NCI-H82 (cell line): ENCODE results near the gene RNASE7.
A peak's percentile ranks its signal among the peaks of the same experiment; 100 is the strongest.

Source experiments
- DNase-seq: peaks from one replicate; lab custom pipeline; 2025; lab: John Stamatoyannopoulos, UW

Gene RNASE7

DNA sequence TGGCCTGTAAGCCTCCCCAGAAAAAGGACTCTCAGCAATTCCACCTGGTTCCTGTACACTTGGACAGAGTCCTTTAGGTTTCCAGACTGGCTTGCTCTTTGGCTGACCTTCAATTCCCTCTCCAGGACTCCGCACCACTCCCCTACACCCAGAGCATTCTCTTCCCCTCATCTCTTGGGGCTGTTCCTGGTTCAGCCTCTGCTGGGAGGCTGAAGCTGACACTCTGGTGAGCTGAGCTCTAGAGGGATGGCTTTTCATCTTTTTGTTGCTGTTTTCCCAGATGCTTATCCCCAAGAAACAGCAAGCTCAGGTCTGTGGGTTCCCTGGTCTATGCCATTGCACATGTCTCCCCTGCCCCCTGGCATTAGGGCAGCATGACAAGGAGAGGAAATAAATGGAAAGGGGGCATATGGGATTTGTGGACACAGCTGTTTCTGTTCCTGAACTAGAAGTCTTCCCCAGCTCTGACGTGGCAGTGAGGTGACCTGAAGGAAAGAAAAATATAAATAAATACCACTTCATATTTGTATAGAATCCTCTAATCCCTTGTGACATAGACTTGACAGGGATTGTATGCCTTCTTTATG lies 1.3 kb downstream of the RNASE7 start:
- no peak for DNase-seq

- DNase-seq, result peak; percentile 10
These were observed 1.9 kb downstream of the RNASE7 start for GRCh38 chr14:21043974-21044618.

DNA sequence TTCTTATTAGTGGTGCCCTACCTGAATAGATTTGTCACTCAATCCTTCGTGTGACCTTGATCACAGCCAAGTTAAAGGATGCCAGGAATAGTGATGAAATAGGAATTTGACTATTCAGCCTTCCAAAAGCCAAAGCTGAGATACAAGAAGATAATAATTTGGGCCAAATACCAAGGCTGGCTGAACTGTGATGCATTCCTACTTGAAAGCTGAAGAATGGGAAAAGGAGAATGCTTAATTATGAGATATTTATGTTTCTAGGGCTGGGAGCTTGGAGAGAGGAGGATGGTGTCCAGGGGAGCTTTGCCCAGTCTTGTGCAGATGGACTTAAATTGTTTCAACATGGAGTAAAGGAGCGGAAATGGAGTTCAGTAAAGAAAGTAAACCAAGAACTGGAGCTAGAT lies 5.2 kb downstream of the RNASE7 start:
- DNase-seq, result no peak

DNA sequence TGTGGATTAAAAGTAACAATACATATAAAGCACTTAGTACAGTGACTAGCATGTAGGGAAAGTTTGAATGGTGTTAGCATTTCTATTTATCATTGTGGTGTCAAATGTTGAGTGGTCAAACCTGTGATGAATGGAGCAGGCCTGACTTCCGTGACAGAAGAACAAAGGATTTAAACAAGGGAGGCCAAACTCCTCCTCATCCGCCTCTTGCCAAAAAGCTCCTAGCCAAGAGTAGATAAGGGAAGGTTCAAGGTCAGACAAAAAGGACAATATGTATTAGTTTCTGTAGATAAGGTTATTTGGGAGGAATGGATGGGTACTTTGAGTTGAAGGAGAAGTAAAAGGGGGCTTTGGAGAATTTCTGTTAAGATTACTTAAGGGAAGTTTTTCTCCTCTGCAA lies 6.5 kb downstream of the RNASE7 start:
- DNase-seq, result no peak

- no peak for DNase-seq
These were observed 7.1 kb downstream of the RNASE7 start for GRCh38 chr14:21049271-21049673.

DNA sequence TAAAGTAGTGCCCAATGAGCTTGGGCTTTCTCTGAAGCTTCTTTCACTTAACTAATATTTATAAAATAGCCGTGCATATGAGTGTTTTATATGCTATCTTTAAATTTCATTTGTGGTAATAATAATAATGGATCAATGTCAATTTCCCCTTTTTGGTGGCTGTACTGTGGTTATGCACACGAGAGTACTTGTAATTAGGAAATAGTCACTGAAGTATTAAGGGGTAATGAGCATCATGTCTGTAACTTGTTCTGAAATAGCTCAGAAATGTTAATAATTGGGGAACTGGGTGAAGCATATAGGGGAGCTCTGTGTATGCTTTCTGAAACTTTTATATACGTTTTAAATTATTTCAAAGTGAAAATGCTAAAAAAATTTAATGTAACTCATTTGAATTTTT lies 8.4 kb downstream of the RNASE7 start:
- no peak for DNase-seq

DNA sequence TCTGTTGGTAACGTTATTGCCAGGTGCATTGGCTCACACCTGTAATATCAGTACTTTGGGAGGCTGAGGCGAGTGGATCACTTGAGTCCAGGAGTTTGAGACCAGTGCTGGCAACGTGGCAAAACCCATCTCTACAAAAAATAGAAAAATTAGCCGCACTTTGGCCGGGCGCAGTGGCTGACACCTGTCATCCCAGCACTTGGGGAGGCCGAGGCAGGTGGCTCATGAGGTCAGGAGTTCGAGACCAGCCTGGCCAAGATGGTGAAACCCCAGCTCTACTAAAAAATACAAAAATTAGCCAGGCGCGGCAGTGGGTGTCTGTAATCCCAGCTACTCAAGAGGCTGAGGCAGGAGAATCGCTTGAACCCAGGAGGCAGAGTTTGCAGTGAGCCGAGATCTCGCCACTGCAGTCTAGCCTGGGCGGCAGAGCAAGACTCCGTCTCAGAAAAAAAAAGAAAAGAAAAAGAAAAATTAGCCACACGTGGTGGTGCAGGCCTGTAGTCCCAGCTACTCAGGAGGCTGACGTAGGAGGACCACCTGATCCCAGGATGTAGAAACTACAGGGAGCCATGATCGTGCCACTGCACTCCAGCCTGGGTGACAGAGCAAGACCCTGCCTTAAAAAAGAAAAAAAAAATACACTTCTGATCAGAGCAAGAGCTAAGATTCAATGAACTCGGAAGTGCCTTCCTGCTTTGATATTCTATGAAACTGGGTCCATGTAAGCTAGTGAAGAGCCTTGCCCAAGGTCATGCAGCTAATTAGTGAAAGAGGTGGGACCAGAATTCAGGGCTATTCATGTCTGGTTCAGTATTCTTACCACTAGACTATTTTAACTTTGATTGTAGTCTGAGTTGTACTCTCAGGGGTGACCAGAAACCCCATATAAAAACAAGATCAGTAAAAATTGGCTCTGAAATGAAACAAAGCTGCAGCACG lies 11.3 kb downstream of the RNASE7 start:
- no peak for DNase-seq

GRCh38 chr14:21054123-21054767 lies 12.1 kb downstream of the RNASE7 start:
- no peak for DNase-seq

DNA sequence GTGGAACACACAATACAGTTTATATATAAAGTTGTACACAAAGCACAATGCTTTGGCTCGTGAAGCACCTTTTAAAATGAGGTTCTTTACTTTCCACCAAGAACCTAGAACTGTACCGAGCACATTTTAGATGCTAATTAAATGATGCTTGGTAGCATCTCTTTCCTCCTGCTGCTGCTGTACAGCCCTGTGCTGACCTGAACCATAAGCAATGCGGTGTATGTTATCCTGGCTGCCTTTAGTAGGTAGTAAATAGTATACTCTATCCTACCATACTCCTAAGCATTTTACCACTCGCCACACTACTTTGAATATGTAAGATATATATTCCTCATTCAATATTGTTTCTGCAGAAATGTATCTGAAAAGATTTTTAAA lies 12.6 kb downstream of the RNASE7 start:
- no peak for DNase-seq

DNA sequence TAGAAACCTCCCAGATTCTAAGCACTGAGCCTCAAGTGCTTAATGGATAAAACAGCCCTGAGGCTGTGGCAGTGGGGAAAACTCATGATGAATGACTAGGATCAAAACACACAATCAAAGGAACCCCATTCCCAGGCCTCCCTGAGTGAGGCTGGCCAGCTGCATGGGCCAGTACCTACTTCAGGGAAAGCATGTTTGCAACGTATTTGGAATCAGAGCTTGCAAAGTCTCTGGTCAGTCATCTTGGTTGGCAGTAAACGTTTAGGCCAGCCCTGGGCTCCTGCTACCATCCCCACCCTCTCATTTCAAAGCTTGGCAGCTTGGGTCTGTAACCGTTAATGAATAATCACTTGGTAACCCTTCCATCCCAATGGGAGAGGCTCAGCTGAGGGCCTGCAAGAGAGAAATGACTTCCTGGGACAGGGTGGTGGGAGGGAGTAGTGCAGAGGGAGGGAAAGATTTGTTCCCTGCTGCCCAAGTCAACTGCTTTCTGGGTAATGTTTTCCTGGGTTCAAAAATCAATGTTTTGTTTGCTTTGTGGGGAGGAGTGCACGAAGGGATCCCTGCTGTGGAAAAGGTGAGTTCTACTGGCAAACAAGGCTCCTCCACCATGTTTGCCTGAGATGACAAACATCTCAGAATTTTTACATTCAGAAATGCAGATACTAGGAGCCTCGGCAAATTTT lies 13.4 kb downstream of the RNASE7 start:
- no peak for DNase-seq

GRCh38 chr14:21056520-21057163 lies 14.5 kb downstream of the RNASE7 start:
- DNase-seq, result no peak

- DNase-seq, result peak; percentile 20
These were observed 15.9 kb downstream of the RNASE7 start, which contains the start of gene RNASE8 for GRCh38 chr14:21057803-21058675. RNASE8 (plus strand) TSS chr14:21057822; CDS start chr14:21057893, 71 bp downstream.

DNA sequence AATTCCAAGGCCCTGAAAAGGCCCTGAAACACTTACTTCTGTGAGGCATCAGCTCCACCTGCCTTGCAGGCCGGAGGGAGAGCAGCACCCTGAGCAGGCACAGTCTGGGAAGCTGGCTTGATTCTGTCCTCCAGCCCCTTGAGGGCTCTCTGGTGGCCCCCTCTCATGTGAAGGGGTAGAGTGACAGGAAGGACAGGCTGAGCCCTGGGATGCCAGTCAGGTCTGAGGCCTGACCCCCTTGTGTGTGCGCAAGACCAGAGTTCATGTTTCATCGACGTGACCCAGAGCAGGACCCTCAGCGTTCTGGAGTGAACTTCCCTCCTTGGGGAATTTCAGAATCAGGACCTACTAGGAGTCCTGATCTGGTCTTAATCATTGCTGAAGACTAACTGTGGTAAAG lies 16.7 kb downstream of the RNASE7 start:
- DNase-seq, result no peak

DNA sequence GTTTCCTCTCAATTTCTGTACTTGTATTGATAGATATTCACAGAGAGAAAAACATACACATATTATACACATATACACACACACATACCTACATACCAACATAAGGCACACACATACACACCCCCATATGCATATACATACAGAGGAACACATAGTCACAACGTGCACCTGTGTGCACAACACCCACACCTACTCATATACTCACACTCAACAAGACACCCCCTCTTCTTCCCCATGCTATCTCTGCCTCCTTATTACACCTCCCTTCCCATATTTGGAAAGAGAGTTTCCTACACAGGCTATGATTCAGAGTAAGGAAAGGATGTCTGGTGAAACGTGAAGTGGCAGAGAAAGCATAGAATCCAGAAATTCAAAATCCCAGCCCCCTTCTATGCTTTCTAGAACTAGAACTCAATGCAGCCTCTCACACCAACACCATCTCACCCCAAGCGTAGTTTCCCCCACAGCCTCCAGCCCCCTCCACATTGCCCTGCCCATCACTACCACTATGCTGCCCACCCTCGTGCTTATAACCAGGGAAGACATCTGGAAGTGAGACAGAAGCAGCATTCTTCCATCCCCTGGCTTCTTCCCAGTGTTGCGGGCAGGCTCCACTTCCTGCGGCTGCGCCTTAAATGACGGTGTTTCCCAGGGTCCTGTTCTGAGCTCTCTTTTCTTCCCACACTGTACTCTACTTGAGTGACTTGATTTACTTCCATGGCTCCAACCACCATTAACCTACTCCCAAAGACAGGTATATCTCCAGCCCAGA lies 17.9 kb downstream of the RNASE7 start:
- DNase-seq, result no peak

DNA sequence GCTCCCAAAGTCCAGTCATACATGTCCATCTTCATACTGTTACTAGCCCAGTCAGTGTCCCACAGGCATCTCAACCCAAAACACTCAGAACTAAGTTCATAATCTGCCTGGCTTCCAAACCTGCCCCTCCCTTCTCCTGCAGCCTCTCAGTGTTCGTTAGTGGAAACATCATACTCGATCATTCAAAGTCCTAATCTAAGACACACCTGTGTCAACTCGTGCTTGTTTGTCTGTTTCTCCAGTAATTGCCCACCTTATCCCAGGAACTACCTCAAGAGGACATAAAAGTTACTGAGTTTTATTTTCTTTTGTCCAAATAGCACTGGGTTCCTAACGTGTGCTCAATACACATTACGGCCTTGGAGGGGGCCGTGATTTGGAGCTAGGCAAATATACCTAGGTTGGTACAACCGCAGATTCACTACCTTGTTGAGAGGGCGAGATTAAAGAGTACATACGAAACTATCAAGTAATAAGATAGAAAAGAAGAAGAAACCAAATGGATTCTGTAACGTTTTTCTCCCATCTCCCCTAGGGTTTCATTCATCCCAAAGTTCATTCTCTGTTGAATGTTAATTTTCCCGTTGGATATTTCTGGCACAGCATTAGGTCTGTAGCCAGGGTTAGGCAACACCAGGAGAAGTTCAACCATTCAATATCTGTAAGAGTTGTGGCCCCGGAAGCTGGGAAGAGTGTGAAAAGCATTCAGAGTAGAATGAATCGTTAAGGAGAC lies 18.6 kb downstream of the RNASE7 start:
- no peak for DNase-seq

DNA sequence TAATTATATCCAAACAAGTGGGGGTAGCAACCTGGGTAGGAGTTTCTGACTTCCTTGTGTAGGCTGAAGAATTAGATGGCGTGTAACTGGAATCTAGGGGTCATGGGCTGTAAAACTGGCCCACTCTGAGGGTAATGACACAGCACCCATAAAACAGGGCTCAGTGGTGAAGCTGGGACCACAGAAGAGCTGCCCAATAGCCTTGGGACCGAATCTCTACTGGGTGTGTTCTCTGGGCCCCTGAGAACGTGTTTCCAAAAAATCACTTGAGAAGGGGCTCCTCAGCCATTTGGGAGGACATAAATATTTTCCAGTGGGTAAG lies 19.1 kb downstream of the RNASE7 start:
- no peak for DNase-seq

- no peak for DNase-seq
These were observed 21.3 kb downstream of the RNASE7 start for GRCh38 chr14:21063479-21063878.

DNA sequence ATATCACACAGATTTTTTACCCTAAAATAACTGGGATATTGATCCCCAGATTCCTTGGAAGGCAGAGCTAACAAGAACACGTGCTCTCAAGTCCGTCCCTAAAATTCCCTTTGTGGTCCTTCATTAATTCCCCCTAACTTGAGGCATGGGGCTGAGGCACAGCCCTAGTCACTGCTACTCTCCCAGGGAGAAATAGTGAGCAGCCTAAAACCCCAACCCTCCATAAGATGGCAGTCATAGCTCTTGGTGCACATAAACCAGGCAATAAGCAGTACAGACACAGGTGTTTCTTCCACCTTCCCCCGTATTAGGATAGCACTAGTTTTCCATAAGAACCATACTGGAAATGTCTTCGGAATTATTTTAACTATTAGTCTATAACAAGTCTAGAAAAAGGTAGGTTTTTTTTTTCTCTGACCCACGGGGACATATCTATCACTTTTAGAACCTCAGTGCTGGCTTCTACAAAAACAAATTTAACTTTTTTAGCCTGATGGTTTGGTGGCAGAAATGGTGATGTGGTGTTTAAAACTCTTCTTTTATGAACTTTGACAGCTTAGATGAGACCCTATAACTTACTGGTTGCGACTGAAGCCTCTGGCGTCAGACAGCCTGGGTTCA lies 24.8 kb downstream of the RNASE7 start:
- peak; percentile 43 for DNase-seq
